Endothelial cell of umbilical vein (primary cell): ENCODE results near the gene PPHLN1.

Experiments used
- GATA2 ChIP-seq: IDR thresholded peaks from 2 replicates; pipeline ENCODE4 v1.7.0; 2011; ENCODE audit warnings: low read depth, mild to moderate bottlenecking, moderate library complexity, mixed read lengths, low read length; ENCODE audit not compliant: insufficient read length, insufficient read depth
- JUN ChIP-seq: IDR thresholded peaks from 2 replicates; pipeline ENCODE4 v1.6.1; 2011; ENCODE audit warnings: borderline replicate concordance, low read depth; ENCODE audit not compliant: insufficient read length, insufficient read depth
- MYC ChIP-seq: IDR thresholded peaks from one replicate; pipeline ENCODE4 v1.6.1; 2011; ENCODE audit warnings: mild to moderate bottlenecking, low read depth, low read length
- POLR2A ChIP-seq: IDR thresholded peaks from 2 replicates; pipeline ENCODE4 v1.6.1; 2012; ENCODE audit warnings: low read depth, mild to moderate bottlenecking, control low read depth, low read length
- POLR2AphosphoS5 ChIP-seq: IDR thresholded peaks from 2 replicates; pipeline ENCODE4 v1.6.1; 2012; ENCODE audit warnings: low read depth, mild to moderate bottlenecking, control low read depth, low read length, moderate library complexity; ENCODE audit not compliant: insufficient read depth
- TF ChIP-seq, protein P1 (sequence below), 2 donors: IDR thresholded peaks; 1 replicate in 1 of 2; 2 replicates in 1 of 2; pipeline ENCODE4 v1.5.1; 2011; ENCODE audit warnings: low read length in 2 of 2, mild to moderate bottlenecking in 2 of 2, moderate library complexity in 2 of 2, control low read depth in 1 of 2, inconsistent platforms in 1 of 2, low read depth in 1 of 2; ENCODE audit not compliant: insufficient read depth in 1 of 2; ENCODE audit errors: extremely low read depth in 1 of 2

GRCh38 chr12:42320796-42321195 lies 5.2 kb upstream of the PPHLN1 start:
- TF ChIP-seq, protein P1, sequence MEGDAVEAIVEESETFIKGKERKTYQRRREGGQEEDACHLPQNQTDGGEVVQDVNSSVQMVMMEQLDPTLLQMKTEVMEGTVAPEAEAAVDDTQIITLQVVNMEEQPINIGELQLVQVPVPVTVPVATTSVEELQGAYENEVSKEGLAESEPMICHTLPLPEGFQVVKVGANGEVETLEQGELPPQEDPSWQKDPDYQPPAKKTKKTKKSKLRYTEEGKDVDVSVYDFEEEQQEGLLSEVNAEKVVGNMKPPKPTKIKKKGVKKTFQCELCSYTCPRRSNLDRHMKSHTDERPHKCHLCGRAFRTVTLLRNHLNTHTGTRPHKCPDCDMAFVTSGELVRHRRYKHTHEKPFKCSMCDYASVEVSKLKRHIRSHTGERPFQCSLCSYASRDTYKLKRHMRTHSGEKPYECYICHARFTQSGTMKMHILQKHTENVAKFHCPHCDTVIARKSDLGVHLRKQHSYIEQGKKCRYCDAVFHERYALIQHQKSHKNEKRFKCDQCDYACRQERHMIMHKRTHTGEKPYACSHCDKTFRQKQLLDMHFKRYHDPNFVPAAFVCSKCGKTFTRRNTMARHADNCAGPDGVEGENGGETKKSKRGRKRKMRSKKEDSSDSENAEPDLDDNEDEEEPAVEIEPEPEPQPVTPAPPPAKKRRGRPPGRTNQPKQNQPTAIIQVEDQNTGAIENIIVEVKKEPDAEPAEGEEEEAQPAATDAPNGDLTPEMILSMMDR (IDR thresholded peaks at IDR 0.05; ENCODE audit: extremely low read depth in 1 of 2, insufficient read depth in 1 of 2, low read depth in 1 of 2, low read length in 2 of 2): no peak
- no peak for TF ChIP-seq JUN
- no peak for TF ChIP-seq GATA2
- no peak for TF ChIP-seq POLR2A
- no peak for TF ChIP-seq POLR2AphosphoS5
- TF ChIP-seq MYC: no peak
